K562 (cell line): ENCODE results near the gene TSPAN3. TPM values are rescaled to one million over a fixed set of nuclear protein-coding genes. Genes with fewer than 3 reads are reported as not detected.

Experiments
- ATAC-seq: fragments of 200-7000 bp; cut with Tn5 transposase; 3 replicates; pipeline ENCODE4 v1.9.1; 2020; ENCODE audit warnings: moderate library complexity
- BruUV-seq: library from RNA; stranded (reverse); fragments of 400-500 nt; replicated peaks from 2 replicates; lab custom pipeline; 2021; lab: Mats Ljungman, UMichigan
- CTCF ChIA-PET: fragments of 300-600 bp; formaldehyde crosslinking; extraction: SDS; loops from one replicate; lab custom pipeline; 2021; ENCODE audit warnings: low intra/inter-chr PET ratio; lab: Yijun Ruan, JAX
- POLR2A ChIA-PET: fragments of 300-600, 350-650 bp; sonication (Branson Sonifier 250); formaldehyde crosslinking; extraction: SDS; loops from one replicate; lab custom pipeline; 2021; ENCODE audit warnings: antibody characterized with exemption, inconsistent platforms; lab: Yijun Ruan, JAX
- DNase-seq, 4 experiments: peaks; one replicate each; pipeline versions ENCODE4 v3.0.0 to v3.0.0-alpha.2; 2011 to 2018; ENCODE audit warnings: low spot score in 3 of 4, mixed read lengths in 3 of 4; ENCODE audit errors: extremely low read depth in 1 of 4
- FAIRE-seq: peaks from 2 replicates; lab custom pipeline; 2011; peaks lifted over from hg19 to GRCh38; lab: Jason Lieb, UNC
- H2AFZ ChIP-seq: 2 replicates; pipeline ENCODE4 v1.6.0; 2011; ENCODE audit warnings: low read depth, low read length, control low read depth, inconsistent platforms
- H3K27ac ChIP-seq: fragments of 200-600 bp; 3 replicates; pipeline ENCODE4 v1.8.0; 2011; ENCODE audit warnings: low read depth, mild to moderate bottlenecking, control low read depth, inconsistent platforms, low read length, moderate library complexity, mixed read lengths; ENCODE audit errors: extremely low read depth
- H3K27me3 ChIP-seq, 2 experiments: fragments of 300-600 bp in 1 of 2; 2 replicates in 1 of 2; 3 replicates in 1 of 2; pipeline versions ENCODE4 v1.6.0 to v1.8.0; 2011; ENCODE audit warnings: inconsistent platforms in 2 of 2, low read length in 2 of 2, mild to moderate bottlenecking in 1 of 2, mixed read lengths in 1 of 2, moderate library complexity in 1 of 2; ENCODE audit not compliant: control insufficient read depth in 2 of 2, insufficient read depth in 2 of 2
- H3K36me3 ChIP-seq: fragments of 300-600 bp; 3 replicates; pipeline ENCODE4 v1.8.0; 2011; ENCODE audit warnings: mild to moderate bottlenecking, low read length, inconsistent platforms; ENCODE audit not compliant: control insufficient read depth, insufficient read depth
- H3K4me1 ChIP-seq, 2 experiments: fragments of 200-600 bp in 1 of 2; replicated peaks in 1 of 2; 2 replicates in 1 of 2; 3 replicates in 1 of 2; pipeline versions ENCODE4 v1.5.1 to v1.8.0; 2011; ENCODE audit warnings: inconsistent platforms in 2 of 2, low read length in 2 of 2, mild to moderate bottlenecking in 1 of 2, mixed read lengths in 1 of 2, moderate library complexity in 1 of 2; ENCODE audit not compliant: control insufficient read depth in 2 of 2, insufficient read depth in 2 of 2
- H3K4me2 ChIP-seq: 2 replicates; pipeline ENCODE4 v1.6.1; 2011; ENCODE audit warnings: low read length, control low read depth, inconsistent platforms, mixed read lengths; ENCODE audit not compliant: insufficient read depth
- H3K4me3 ChIP-seq: fragments of 200-600 bp; sonication (generic), shearing (Covaris generic); 2 replicates; pipeline ENCODE4 v1.5.1; 2016; ENCODE audit warnings: control low read depth, inconsistent platforms
- H3K79me2 ChIP-seq: fragments of 200-600 bp; 3 replicates; pipeline ENCODE4 v1.8.0; 2011; ENCODE audit warnings: low read length, inconsistent platforms; ENCODE audit not compliant: control insufficient read depth, insufficient read depth
- H3K9ac ChIP-seq, 2 experiments: 2 replicates each; pipeline versions ENCODE4 v1.6.0 to v1.6.1; 2011; ENCODE audit warnings: low read depth in 2 of 2, low read length in 2 of 2, control low read depth in 1 of 2, inconsistent platforms in 1 of 2, mild to moderate bottlenecking in 1 of 2, mixed read lengths in 1 of 2; ENCODE audit not compliant: insufficient read depth in 1 of 2
- H3K9me1 ChIP-seq: one replicate; pipeline ENCODE4 v1.6.0; 2011; ENCODE audit warnings: inconsistent platforms, mild to moderate bottlenecking, low read length, moderate library complexity; ENCODE audit not compliant: control insufficient read depth, insufficient read depth
- H3K9me3 ChIP-seq: replicated peaks from 2 replicates; pipeline ENCODE4 v1.5.1; 2011; ENCODE audit warnings: low read depth, low read length, inconsistent platforms; ENCODE audit not compliant: control insufficient read depth, insufficient read depth
- H4K20me1 ChIP-seq: replicated peaks from 2 replicates; pipeline ENCODE4 v1.6.1; 2011; ENCODE audit warnings: low read length, inconsistent platforms, mixed read lengths; ENCODE audit not compliant: control insufficient read depth, insufficient read depth
- C11orf30 ChIP-seq: fragments of 450-650 bp; IDR thresholded peaks from 2 replicates; pipeline ENCODE4 v1.6.1; 2016; ENCODE audit warnings: low read depth, mild to moderate bottlenecking
- GATA2 ChIP-seq: sonication (generic); formaldehyde crosslinking; IDR thresholded peaks from 2 replicates; pipeline ENCODE4 v1.4.0; 2020; ENCODE audit warnings: mild to moderate bottlenecking, missing genetic modification reagents
- HDAC3 ChIP-seq: fragments of 450-650 bp; IDR thresholded peaks from 2 replicates; pipeline ENCODE4 v1.6.1; 2018; ENCODE audit warnings: borderline replicate concordance, mild to moderate bottlenecking, moderate library complexity; ENCODE audit not compliant: partially characterized antibody
- HLTF ChIP-seq: fragments of 450-650 bp; IDR thresholded peaks from 2 replicates; pipeline ENCODE4 v1.6.1; 2016
- HNRNPL ChIP-seq: fragments of 200-400 bp; formaldehyde crosslinking; IDR thresholded peaks from 2 replicates; pipeline ENCODE4 v1.6.1; 2017; ENCODE audit warnings: low read depth, mild to moderate bottlenecking, low read length
- KDM1A ChIP-seq, 2 experiments: fragments of 450-650 bp; IDR thresholded peaks; 2 replicates each; pipeline ENCODE4 v1.6.1; 2016; ENCODE audit warnings: mild to moderate bottlenecking in 2 of 2
- MTA3 ChIP-seq: fragments of 450-650 bp; formaldehyde crosslinking; IDR thresholded peaks from 2 replicates; pipeline ENCODE4 v1.6.1; 2017; ENCODE audit warnings: mild to moderate bottlenecking, borderline replicate concordance
- MYBL2 ChIP-seq, 2 experiments: fragments of 450-650 bp in 1 of 2; sonication (generic) in 1 of 2; formaldehyde crosslinking in 1 of 2; IDR thresholded peaks; 2 replicates each; pipeline versions ENCODE4 v1.6.1 to v1.8.1; 2017 to 2022; ENCODE audit warnings: borderline replicate concordance in 1 of 2, inconsistent platforms in 1 of 2, low read depth in 1 of 2, mild to moderate bottlenecking in 1 of 2, missing genetic modification reagents in 1 of 2, moderate library complexity in 1 of 2
- ZNF707 ChIP-seq: fragments of 250-450 bp; sonication (Bioruptor Pico); conservative IDR thresholded peaks from 2 replicates; pipeline ENCODE4 v1.8.0; 2022; ENCODE audit warnings: inconsistent platforms, mild to moderate bottlenecking, moderate library complexity
- ZNF79 ChIP-seq: fragments of 250-450 bp; sonication (Bioruptor Pico); IDR thresholded peaks from 2 replicates; pipeline ENCODE4 v1.4.0; 2020; ENCODE audit warnings: low read depth, mild to moderate bottlenecking, moderate library complexity
- WGBS: fragments of 100-300 bp; shearing (Covaris generic); methylation state at CpG from one replicate; pipeline ENCODE4 v1.1.6; 2016; ENCODE audit warnings: low coverage, mixed read lengths; ENCODE audit not compliant: insufficient coverage; ENCODE audit errors: missing lambda C conversion rate; 5-methylcytosine and 5-hydroxymethylcytosine counted together
- in situ Hi-C: fragments of 300-500 bp; cut with MboI; formaldehyde crosslinking; loops from 4 replicates; pipeline ENCODE4 v1.15.0; 2018; ENCODE audit warnings: inconsistent platforms, mixed read lengths
- intact Hi-C: fragments of 100-400 bp; cut with micrococcal nuclease; formaldehyde crosslinking; loops from 2 replicates; pipeline ENCODE4 v1.14.2; 2022
- polyA plus RNA-seq, 8 experiments: library from polyadenylated mRNA; depleted of rRNA in 4 of 8; stranded (reverse) in 5 of 8; unstranded in 3 of 8; fragments of >200 nt; fragmentation: Nextera tagmentation in 2 of 8; fragmentation: Illumina TruSeq in 1 of 8; extraction: Ambion mirVana in 2 of 8; extraction: Trizol in 1 of 8; gene quantifications; 2 replicates each; pipeline versions ENCODE4 v1.2.1 to v1.2.3, GENCODE V29; 2011 to 2014; ENCODE audit warnings: inconsistent platforms in 1 of 8, missing spikeins in 1 of 8
- total RNA-seq, 7 experiments: library from RNA; depleted of rRNA in 6 of 7; stranded (reverse); fragments of >200 nt in 6 of 7; fragmentation: Illumina TruSeq in 2 of 7; extraction: Trizol in 2 of 7; gene quantifications; 2 replicates each; pipeline versions ENCODE4 v1.2.1 to v1.2.3, GENCODE V29; 2011 to 2021; ENCODE audit warnings: low replicate concordance in 1 of 7
- TF ChIP-seq, protein P1 (sequence below): IDR thresholded peaks from 3 replicates; pipeline ENCODE4 v1.6.1; 2011; ENCODE audit warnings: borderline replicate concordance, mild to moderate bottlenecking; ENCODE audit not compliant: insufficient read length, insufficient read depth
- TF ChIP-seq, protein P2 (sequence below): fragments of 250-450 bp; sonication (Bioruptor Pico); IDR thresholded peaks from 2 replicates; pipeline ENCODE4 v1.8.0; 2021; ENCODE audit warnings: moderate library complexity, mild to moderate bottlenecking, inconsistent platforms
- TF ChIP-seq, protein P3 (sequence below): fragments of 250-450 bp; sonication (Bioruptor Pico); IDR thresholded peaks from 2 replicates; pipeline ENCODE4 v1.4.0; 2020

Gene TSPAN3
- total and polyA plus RNA-seq, 9 of the 15 experiments (the other 6 are each of a cell fraction or from before 2014, with no cell fraction given): 14.3 to 144 (median 71.1) TPM

DNA sequence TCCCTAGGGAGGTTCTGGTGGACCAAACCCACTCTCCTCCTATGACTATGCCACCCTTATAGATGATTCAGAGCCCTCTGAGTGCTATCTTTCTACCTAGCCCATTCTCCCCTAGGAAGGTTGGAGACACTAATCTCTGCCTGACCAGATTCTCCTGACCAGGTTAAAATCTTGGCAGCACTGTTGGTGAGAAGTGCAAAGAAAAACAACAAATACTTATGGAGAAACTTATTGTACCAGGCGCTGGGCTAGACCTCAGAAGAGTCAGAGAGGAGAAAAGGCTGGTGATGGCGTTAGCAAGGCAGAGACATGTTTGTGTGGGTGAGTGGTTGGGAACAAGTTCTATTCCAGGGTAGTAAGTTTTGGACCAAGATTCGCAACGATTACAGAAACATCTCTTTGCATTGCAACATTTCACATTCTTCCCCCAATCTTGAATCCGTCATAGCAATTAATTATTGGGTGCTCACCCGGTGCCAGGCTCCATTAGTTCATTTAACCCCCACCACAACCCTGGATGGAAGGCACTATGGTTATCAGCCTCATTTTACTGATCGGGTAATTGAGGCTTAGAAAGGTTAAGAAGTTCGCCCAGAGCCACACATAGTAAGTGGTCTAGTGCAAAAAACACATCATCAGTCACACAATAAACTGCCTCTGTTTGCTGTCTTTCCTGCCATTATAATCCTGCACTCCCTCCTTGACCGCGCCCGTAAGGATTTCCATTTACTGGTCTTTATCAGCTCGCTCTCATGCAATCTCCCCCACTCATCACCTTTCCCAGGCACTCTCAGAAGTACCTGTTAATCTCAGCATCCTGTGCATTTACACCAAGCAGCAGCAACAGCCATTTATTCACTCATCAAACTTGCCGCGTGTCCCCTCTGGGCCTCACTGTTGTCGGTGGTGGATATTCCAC is 655 bp upstream of the TSPAN3 start:
- Histone ChIP-seq H2AFZ (peak overlapping the region; percentile 92), H3K4me3 (peak overlapping the region; percentile 81; the same call in 1 of the 2 replicates), H3K9me3 (no peaks in the 10 kb centered on the region), H3K4me2 (peak overlapping the region; percentile 84), H3K4me1 (peaks cover 11 to 33% of the 10 kb centered on the region in 2 experiments), H3K9ac (peak overlapping the region; percentile 32 to 97; a peak in 3 of 4 replicates), H3K27ac (no peak overlapping the region), H3K27me3 (peaks cover 13 to 28% of the 10 kb centered on the region in 2 experiments; a peak in 4 of 5 replicates), H3K36me3 (peaks cover 8% of the 10 kb centered on the region; the same call in 1 of the 3 replicates), H4K20me1 (0 out of 2 replicates have a peak, but pooled peaks cover 9% of the 10 kb centered on the region), H3K9me1 (peaks cover 5% of the 10 kb centered on the region), H3K79me2 (peaks cover 37% of the 10 kb centered on the region)
- DNase-seq: no peak
- in situ Hi-C loops (no loop called here), intact Hi-C loops (no loop called here)
- FAIRE-seq: no peak
- POLR2A ChIA-PET: interaction anchor here (0.6 to 1.4 kb wide), 4 partner anchors 13 to 92 kb away, joined by 3 to 5 read pairs (median 3); no protein-coding TSS in a partner anchor
- no TSS peak for BruUV-seq
- ATAC-seq: no peak
- CTCF ChIA-PET: no interaction called here
- 37% methylated on average over 15 of the region's 15 CpGs for WGBS
- TF ChIP-seq KDM1A (IDR thresholded peaks at IDR 0.05) (peak; percentile 39 to 70; a peak in 3 of 4 replicates), C11orf30 (no peak), ZNF79 (CRISPR knock-in tag) (no peak), HDAC3 (no peak), GATA2 (CRISPR knock-in tag) (no peak), HLTF (no peak), ZNF707 (CRISPR knock-in tag) (no peak), MTA3 (0 out of 2 replicates have a peak, but pooled peaks have one; percentile 13), HNRNPL (no peak), MYBL2 (IDR thresholded peaks at IDR 0.05; ENCODE audit: low read depth) (no peak), MYBL2 (CRISPR knock-in tag; IDR thresholded peaks at IDR 0.05; ENCODE audit: borderline replicate concordance) (no peak)
- TF ChIP-seq, protein P1, sequence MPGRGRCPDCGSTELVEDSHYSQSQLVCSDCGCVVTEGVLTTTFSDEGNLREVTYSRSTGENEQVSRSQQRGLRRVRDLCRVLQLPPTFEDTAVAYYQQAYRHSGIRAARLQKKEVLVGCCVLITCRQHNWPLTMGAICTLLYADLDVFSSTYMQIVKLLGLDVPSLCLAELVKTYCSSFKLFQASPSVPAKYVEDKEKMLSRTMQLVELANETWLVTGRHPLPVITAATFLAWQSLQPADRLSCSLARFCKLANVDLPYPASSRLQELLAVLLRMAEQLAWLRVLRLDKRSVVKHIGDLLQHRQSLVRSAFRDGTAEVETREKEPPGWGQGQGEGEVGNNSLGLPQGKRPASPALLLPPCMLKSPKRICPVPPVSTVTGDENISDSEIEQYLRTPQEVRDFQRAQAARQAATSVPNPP: no peak
- TF ChIP-seq, protein P2, sequence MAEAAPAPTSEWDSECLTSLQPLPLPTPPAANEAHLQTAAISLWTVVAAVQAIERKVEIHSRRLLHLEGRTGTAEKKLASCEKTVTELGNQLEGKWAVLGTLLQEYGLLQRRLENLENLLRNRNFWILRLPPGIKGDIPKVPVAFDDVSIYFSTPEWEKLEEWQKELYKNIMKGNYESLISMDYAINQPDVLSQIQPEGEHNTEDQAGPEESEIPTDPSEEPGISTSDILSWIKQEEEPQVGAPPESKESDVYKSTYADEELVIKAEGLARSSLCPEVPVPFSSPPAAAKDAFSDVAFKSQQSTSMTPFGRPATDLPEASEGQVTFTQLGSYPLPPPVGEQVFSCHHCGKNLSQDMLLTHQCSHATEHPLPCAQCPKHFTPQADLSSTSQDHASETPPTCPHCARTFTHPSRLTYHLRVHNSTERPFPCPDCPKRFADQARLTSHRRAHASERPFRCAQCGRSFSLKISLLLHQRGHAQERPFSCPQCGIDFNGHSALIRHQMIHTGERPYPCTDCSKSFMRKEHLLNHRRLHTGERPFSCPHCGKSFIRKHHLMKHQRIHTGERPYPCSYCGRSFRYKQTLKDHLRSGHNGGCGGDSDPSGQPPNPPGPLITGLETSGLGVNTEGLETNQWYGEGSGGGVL (CRISPR knock-in tag): no peak
- TF ChIP-seq, protein P3, sequence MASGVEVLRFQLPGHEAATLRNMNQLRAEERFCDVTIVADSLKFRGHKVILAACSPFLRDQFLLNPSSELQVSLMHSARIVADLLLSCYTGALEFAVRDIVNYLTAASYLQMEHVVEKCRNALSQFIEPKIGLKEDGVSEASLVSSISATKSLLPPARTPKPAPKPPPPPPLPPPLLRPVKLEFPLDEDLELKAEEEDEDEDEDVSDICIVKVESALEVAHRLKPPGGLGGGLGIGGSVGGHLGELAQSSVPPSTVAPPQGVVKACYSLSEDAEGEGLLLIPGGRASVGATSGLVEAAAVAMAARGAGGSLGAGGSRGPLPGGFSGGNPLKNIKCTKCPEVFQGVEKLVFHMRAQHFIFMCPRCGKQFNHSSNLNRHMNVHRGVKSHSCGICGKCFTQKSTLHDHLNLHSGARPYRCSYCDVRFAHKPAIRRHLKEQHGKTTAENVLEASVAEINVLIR: no peak
